ENCODE measurements around the gene SERPINA7.
"Not testable (repeated sequence)": the region's sequence is repeated elsewhere in the genome, so short reads cannot be mapped to it uniquely, and the experiment has no call there.

Gene SERPINA7, protein sequence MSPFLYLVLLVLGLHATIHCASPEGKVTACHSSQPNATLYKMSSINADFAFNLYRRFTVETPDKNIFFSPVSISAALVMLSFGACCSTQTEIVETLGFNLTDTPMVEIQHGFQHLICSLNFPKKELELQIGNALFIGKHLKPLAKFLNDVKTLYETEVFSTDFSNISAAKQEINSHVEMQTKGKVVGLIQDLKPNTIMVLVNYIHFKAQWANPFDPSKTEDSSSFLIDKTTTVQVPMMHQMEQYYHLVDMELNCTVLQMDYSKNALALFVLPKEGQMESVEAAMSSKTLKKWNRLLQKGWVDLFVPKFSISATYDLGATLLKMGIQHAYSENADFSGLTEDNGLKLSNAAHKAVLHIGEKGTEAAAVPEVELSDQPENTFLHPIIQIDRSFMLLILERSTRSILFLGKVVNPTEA

DNA sequence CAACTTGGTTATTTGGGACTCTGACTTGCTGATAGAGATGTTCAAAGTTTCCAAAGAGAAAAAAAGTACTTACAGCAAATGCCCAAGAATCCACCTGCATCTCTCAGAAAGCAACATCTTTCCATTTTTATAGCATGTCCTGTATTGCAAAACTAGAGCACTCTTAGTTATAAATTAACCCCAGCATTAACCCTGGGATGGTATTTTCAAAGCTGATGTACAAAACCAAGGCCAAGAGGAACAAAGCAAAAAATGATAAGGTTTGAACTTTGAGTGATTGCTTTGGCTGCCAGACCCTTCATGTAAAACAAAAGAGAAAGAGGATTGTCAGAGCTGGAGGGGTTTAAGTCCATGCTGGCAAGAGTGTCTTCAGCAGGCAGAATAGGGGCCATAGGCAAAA, at the start of gene SERPINA7:
TSS of gene SERPINA7 (minus strand) at position 103 of the 400 bp plus-strand sequence. CDS start 1,669 bp downstream, outside the sequence.
- DNase-seq (ENCODE audit: low spot score) = no peak

DNA sequence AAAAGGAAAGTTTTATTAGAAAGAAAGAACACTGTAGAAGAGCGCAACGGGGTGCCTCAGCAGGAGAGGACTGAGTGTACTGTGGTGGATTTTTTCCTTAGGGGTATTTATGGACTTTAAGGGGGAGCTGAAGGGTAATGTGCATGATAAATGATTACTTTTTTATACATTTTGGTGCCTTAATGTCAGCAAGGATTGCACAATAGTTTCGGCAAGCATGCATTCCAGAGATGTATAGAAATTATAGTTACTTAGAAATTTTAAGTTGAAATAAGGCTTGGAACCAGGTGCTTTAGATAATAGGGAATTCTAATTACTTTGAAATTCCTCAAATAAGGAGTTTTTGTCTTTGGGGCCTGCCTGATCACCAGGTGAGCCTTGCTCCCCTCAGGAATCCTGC, 30.5 kb upstream of the SERPINA7 start:
- DNase-seq (ENCODE audit: low spot score) = no peak

DNA sequence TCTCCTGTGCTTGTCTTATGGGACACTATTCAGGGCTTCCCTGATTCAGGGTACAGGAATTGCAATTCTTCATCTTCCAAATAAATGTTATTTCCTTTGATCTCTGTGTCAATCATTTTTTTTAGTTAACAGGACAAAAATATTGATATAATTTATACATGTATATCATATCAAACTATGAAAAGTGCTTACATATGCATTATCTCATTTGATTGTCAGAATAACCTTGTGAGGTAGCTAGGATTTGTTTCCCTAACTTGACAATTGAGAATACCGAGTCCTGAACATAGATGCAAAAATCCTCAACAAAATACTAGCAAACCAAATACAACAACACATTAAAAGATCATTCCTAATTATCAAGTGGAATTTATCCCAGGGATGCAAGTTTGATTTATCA, 11.5 kb upstream of the SERPINA7 start:
- no peak for DNase-seq (ENCODE audit: low spot score)

DNA sequence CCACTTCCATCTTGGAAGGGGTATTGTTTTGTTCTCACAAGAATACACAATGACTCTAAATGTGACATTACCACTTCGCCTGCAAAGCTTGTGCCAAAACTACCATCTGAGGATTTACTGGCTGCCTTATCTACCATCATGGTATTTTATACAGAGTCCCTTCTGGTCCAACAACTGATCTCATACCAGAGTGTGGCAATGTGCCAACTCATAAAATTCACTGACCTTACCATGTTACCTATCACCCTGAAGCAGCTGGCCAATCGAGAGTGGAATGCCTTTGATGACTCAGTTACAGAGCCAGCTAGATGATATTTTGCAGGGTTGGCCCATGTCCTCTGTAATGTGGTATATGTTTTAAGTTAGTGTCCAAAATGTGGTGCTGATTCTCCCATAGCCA, 3.8 kb upstream of the SERPINA7 start:
- DNase-seq (ENCODE audit: low spot score) = no peak

DNA sequence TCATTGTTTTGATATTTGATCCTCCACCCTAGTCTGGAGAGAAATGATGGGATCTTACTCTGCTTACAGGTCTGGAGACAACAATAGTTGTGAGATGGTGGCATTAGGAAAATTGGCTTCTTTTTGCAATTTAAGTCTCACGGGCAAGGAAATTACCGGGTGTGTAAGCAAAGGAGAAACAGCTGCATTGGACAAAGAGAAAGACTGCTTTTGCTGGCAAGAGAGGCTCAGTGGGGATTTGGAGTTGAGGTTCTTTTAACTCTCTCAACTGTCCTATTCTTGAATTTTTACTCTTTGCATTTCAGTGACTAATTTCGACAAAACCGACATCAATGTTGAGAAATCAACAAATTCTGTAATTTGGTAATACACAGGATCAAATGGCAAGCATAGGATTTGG, 2.3 kb upstream of the SERPINA7 start:
- no peak for DNase-seq (ENCODE audit: low spot score)

DNA sequence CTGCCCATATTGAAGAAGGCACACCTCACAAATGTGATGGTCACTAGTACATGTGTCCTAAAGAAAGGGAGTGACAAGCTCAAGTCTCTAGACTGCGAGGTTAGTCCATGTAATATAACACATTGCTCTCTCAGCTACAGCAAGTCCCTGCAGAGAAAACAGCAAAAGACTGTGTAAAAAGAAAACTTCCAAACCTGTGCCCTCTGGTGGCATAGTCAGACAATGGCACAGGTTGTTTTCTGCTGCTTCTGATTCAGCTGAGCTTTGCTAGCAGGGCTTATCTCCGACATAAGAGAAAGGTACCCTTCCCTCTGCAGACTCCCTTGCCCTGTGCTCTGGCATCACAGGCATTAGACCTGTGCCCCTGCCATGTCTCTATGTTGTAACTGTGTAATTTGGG, 1.4 kb upstream of the SERPINA7 start:
- DNase-seq (ENCODE audit: low spot score) = no peak

DNA sequence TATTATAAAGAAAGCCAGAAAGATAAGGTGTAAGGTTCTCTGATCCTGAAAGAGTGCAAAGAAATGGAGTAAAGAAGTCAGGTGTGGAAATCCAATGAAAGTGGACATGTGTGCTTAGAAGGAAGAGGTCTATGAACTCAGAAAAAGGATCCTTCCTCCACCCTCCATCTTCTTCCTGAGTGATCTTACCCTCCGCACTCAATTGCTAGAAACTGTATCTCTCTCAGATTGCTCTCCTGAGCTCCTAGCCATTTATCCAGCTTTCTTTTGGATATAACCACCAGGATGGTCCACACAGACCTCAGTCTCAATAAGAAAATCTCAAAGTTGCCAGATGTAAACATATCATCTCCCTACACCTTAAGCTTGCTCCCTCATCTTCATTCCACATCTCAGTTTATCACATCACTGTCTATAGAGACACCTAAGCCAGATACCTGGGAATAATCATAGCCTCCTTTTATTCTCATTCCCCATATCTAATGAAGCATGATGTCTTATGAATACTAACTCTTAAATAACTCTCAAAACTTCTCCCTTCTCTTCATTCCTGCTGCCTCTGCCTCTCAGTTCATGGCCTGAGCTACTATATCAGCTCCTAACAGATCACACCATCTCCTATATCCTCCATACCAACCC, 573 bp downstream of the SERPINA7 start:
- no peak for DNase-seq (ENCODE audit: low spot score)

DNA sequence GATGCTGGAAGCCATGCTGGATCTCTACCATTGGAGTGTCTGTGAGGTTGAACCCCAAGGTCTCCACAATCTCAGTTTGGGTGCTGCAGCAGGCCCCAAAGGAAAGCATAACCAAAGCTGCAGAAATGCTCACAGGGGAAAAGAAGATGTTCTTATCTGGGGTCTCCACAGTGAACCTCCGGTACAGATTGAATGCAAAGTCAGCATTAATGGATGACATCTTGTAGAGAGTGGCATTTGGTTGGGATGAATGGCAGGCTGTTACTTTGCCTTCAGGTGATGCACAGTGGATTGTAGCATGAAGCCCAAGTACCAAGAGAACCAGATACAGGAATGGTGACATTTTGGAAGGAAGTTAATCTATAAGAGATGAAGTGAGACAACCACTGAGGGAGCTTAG, 1.8 kb downstream of the SERPINA7 start:
- DNase-seq (ENCODE audit: low spot score) = no peak

DNA sequence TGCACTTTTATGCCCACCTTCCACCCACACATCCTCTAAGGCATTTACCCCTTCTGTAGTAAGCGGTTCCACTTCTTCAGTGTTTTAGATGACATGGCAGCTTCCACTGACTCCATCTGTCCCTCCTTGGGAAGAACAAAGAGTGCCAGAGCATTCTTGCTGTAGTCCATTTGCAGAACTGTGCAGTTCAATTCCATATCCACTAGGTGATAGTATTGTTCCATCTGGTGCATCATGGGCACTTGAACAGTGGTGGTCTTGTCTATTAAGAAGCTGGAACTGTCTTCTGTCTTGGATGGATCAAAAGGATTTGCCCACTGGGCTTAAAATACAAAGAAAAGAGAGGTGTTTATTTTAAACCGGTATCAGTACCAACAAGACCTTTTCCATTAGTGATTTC, 3.5 kb downstream of the SERPINA7 start:
- no peak for DNase-seq (ENCODE audit: low spot score)

DNA sequence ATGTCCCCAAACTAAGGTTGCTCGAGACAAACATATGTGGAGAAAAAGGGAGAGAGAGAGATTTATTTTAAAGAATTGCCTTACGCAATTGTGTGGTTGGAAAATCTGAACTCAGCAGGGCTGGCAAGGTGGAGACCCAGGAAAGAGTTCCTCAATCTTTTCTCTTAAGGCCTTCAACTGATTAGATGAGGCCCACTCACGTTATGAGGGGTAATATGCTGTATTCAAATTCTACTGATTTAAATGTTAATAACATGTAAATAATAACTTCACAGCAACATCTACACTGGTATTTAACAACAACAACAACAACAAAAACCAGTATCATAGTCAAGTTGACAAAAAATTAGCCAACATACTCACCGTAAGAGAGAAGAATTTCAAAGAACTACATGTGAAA, 14.6 kb downstream of the SERPINA7 start:
- DNase-seq (ENCODE audit: low spot score) = no peak

DNA sequence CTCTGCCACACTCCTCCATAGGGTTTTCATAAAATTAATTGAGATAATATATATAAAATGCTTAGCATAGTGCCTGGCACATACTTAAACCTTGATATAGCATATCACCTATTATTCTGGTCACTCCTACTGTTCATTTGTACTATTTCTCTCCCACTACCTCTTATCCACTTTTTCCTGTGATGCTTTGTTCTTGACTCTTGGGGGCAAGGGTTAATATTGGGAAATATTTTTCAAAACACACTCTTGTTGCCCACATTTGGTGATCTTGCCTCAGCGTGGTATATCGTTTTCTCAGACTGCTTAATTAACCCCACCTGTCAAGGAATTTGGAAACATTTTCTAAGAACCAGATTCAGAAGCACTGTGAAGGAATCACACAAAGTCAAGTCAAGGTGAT, 16.3 kb downstream of the SERPINA7 start:
- DNase-seq (ENCODE audit: low spot score) = no peak

DNA sequence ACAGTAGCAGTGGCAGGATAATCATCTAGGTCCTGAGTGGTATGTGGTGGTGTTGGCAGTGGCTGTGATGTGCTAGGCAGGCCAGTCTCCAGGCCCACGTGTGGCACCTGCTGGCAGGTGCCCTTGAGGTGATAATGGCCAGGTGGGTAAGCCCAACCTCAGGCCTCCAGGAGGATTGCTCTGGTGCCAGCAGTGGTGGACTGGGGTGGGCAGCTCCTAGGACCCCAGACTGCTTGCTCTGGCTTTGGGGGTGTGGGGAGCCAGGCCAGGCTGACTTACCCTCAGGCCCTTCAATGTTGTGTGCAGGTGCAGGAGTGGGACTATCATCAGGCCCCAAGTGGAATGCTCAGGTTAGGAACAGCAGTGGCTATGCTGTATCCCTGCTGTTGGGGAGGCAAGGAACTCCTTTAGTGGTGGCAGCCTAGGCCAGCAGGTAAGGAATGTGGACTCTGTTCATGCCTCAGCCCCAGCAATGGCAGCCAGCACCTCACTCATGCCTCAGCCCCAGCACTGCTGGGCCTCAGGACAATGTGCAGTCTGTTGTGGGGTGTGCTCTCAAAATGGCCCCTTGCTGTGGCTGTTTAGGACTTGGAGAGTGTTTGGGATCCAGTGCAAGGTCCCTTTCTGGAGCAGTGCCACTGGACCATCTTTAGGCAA, 24.3 kb downstream of the SERPINA7 start:
- DNase-seq (ENCODE audit: low spot score) = no peak

DNA sequence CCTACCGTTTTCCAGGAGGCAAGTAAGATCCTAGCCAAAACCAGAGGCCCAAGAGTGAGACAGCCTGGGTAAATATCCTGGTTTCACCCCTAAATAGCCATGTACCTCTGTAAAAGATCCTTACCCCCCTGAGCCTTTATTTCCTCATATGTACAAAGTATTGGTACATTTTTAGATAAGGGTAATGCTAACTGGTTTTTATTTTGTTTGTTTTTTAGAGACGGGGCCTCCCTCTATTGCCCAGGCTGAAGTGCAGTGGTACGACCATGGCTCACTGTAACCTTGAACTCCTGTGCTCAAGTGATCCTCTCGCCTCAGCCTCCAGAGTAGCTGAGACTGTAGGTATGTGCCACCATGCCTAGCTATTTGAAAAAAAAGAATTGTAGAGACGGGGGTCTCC, 29.4 kb downstream of the SERPINA7 start:
- DNase-seq (ENCODE audit: low spot score) = no peak

DNA sequence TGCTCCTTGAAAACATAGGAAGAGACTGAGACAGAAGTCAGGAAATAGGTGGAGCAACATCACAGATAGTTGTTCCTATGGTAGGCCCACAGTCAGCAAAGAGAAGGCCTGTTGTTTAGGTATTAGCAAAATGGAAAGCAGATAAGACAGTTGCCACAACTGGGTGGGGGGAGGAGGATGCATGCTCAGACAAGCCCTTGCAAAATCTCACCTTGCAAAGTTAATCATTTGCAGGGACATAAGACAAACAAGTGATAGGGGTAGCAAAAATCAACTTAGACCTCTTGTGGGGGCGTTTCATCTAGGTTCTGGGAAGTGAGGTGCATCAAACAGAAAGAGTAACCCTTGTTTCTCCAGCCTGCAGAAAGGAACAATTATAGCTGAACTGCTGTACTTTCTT, 30.7 kb downstream of the SERPINA7 start:
- DNase-seq (ENCODE audit: low spot score) = no peak

DNA sequence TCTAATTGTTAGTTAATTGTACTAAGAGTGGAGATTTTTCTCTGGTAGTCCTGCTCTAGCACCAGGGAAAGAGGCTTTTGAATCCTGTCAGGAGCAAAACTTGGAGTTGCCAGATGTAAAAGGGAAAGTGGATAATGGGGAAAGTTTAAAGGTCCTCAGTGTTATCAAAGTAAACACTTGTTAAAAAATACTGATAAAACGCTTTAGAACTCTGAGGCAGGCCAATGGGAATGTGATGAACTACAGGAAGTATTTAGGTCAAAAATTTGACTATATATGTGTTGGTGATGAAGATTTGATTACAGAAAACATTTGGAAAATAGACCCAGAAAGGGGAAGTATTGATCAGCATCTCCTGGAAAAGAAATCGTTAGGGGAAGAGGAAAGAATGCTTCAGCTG, 32.8 kb downstream of the SERPINA7 start:
- no peak for DNase-seq (ENCODE audit: low spot score)

DNA sequence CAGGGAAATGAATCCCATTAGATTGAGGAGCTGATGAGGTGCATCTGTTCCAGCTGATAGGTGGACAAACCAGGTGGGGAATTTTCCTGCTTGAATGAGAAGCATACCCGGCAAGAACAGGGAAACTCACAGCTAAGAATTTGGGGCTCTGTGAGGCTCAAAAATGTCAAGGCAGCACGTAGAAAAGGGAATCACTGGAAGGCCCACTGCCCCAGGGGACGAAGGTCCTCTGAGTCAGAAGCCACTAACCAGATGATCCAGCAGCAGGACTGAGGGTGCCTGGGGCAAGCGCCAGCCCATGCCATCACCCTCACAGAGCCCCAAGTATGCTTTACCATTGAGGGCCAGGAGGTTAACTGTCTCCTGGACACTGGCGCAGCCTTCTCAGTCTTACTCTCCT, 37.9 kb downstream of the SERPINA7 start:
- not testable (repeated sequence) for DNase-seq (ENCODE audit: low spot score)

DNA sequence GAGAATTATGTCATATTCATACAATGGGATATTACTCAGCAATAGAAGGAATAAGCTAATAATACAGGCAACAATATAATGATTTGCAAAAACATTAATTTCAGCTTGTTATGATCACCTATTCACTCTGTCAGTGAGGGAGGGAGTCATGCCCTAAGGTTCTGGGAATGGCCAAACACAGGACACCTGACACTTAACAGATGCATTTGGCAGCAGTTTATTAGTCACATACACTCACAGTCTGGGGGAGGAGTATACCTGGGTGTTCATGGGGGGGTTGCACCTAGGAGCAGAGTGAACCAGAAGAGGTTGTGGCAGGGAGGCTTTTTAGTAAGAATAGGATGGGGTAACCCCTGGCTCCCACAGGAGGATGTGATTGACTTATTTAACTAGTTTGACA, 38.3 kb downstream of the SERPINA7 start:
- no peak for DNase-seq (ENCODE audit: low spot score)

DNA sequence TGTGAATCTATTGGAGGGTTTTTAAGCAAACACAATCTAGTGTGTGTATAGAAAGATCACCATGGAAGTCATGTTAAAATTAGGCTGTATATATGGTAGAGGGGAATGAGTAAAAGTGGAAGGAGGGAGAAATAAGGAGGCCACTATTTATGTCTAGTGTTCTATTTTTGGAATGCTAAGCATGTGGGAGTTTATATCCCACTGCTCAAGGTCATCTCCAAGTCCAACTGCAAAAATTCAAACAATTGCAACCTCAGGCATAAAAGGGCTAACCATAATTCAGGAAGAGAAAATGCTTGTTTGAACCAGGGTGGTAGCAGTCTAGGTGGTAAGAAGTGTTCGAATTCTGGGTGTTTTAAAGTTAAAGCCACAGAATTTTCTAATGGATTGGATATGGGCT, 39.2 kb downstream of the SERPINA7 start:
- DNase-seq (ENCODE audit: low spot score) = no peak

DNA sequence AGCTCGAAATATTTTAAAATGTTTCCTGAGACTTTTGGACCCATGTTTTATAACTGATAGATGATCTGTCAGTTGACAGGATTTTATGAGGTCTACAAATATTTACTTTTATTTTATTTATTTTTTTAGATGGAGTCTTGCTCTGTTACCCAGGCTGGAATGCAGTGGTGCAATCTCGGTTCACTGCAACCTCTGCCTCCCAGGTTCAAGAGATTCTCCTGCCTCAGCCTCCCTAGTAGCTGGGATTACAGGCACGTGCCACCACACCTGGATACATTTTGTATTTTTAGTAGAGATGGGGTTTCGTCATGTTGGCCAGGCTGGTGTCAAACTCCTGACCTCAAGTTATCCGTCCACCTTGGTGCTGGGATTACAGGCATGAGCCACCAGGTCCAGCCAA, 50.0 kb downstream of the SERPINA7 start:
- DNase-seq (ENCODE audit: low spot score) = not testable (repeated sequence)

Data from cerebellar cortex (tissue), 1 donor.